ENCODE data around the gene ERI3. TPM values are rescaled to one million over a fixed set of nuclear protein-coding genes. Genes with fewer than 3 reads are reported as not detected.

ERI3 gene
- polyA plus RNA-seq, 3 donors = 26.4 to 35.0 (median 26.6) TPM

- Histone ChIP-seq H3K27me3 (ENCODE audit: control insufficient read depth in 2 of 2, insufficient read depth in 2 of 2, low read length in 2 of 2) (no peaks in the 10 kb centered on the region), H3K27ac (ENCODE audit: low read depth in 1 of 2, low read length in 2 of 2) (no peak overlapping the region), H3K4me3 (replicated peaks in 1 of 3; ENCODE audit: low read depth in 2 of 3, low read length in 3 of 3) (no peak overlapping the region), H3K36me3 (replicated peaks in 1 of 2; ENCODE audit: control insufficient read depth in 1 of 2, insufficient read depth in 2 of 2, low read length in 2 of 2) (no peaks in the 10 kb centered on the region), H4K20me1 (ENCODE audit: insufficient read depth, low read length) (no peaks in the 10 kb centered on the region), H3K4me2 (replicated peaks; ENCODE audit: extremely low read depth, low read length, poor library complexity, severe bottlenecking) (no peak overlapping the region), H3K4me1 (ENCODE audit: control insufficient read depth in 1 of 2, insufficient read depth in 2 of 2, low read length in 2 of 2) (peaks cover 7 to 23% of the 10 kb centered on the region in 2 donors), H3K9ac (ENCODE audit: insufficient read depth, low read length, poor library complexity, severe bottlenecking) (no peak overlapping the region), H3K79me2 (ENCODE audit: insufficient read depth, low read length) (no peaks in the 10 kb centered on the region), H2AFZ (ENCODE audit: insufficient read depth, low read depth, low read length, poor library complexity, severe bottlenecking) (no peak overlapping the region), H3K9me3 (replicated peaks in 1 of 2; ENCODE audit: control insufficient read depth in 1 of 2, insufficient read depth in 1 of 2, low read length in 2 of 2) (no peaks in the 10 kb centered on the region)
- intact Hi-C loops (cut with micrococcal nuclease) = no loop called here
- Mint-ChIP-seq H3K9me3 (peaks cover 0 to 3% (median 0%) of the 10 kb centered on the region in 7 donors), H3K4me1 (peaks cover 11% of the 10 kb centered on the region), H3K27me3 (ENCODE audit: low read depth in 3 of 3) (peaks cover 0 to 2% (median 0%) of the 10 kb centered on the region in 3 donors), H3K4me3 (no peak overlapping the region), H3K27ac (no peak overlapping the region), H3K36me3 (peaks cover 8 to 16% of the 10 kb centered on the region in 2 donors)
- TF ChIP-seq, protein P1, sequence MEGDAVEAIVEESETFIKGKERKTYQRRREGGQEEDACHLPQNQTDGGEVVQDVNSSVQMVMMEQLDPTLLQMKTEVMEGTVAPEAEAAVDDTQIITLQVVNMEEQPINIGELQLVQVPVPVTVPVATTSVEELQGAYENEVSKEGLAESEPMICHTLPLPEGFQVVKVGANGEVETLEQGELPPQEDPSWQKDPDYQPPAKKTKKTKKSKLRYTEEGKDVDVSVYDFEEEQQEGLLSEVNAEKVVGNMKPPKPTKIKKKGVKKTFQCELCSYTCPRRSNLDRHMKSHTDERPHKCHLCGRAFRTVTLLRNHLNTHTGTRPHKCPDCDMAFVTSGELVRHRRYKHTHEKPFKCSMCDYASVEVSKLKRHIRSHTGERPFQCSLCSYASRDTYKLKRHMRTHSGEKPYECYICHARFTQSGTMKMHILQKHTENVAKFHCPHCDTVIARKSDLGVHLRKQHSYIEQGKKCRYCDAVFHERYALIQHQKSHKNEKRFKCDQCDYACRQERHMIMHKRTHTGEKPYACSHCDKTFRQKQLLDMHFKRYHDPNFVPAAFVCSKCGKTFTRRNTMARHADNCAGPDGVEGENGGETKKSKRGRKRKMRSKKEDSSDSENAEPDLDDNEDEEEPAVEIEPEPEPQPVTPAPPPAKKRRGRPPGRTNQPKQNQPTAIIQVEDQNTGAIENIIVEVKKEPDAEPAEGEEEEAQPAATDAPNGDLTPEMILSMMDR (IDR thresholded peaks at IDR 0.05) = no peak
- DNase-seq = no peak
- WGBS (ENCODE audit: insufficient coverage) = no CpG with 5 or more reads among the region's 3 CpGs
Measured at GRCh38 chr1:44272992-44273391, 82.1 kb downstream of the ERI3 start.

DNA sequence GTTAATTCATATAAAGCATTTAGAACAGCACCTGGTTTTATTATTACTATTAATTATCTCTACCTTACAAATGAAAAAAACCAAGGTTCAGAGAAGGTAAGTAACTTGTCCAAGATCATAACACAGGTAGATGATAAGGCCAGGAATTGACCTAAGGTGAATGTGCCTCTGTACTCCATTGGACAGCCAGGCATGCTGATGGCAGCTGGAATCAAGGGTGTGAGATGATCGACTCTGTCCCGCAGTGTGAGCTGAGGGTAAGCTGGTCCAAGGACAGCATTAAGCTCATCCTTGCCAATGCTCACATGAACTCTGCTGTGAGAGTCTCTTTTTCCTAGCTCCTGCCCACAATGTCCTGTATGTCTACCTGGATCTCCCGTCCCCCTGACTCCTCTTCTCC is 83.4 kb downstream of the ERI3 start:
- Histone ChIP-seq H2AFZ (ENCODE audit: insufficient read depth, low read depth, low read length, poor library complexity, severe bottlenecking) (no peak overlapping the region), H3K79me2 (ENCODE audit: insufficient read depth, low read length) (no peaks in the 10 kb centered on the region), H4K20me1 (ENCODE audit: insufficient read depth, low read length) (no peaks in the 10 kb centered on the region), H3K4me1 (ENCODE audit: control insufficient read depth in 1 of 2, insufficient read depth in 2 of 2, low read length in 2 of 2) (peaks cover 7 to 23% of the 10 kb centered on the region in 2 donors), H3K4me2 (replicated peaks; ENCODE audit: extremely low read depth, low read length, poor library complexity, severe bottlenecking) (no peak overlapping the region), H3K9me3 (replicated peaks in 1 of 2; ENCODE audit: control insufficient read depth in 1 of 2, insufficient read depth in 1 of 2, low read length in 2 of 2) (no peaks in the 10 kb centered on the region), H3K9ac (ENCODE audit: insufficient read depth, low read length, poor library complexity, severe bottlenecking) (no peak overlapping the region), H3K4me3 (replicated peaks in 1 of 3; ENCODE audit: low read depth in 2 of 3, low read length in 3 of 3) (no peak overlapping the region), H3K27me3 (ENCODE audit: control insufficient read depth in 2 of 2, insufficient read depth in 2 of 2, low read length in 2 of 2) (no peaks in the 10 kb centered on the region), H3K27ac (ENCODE audit: low read depth in 1 of 2, low read length in 2 of 2) (no peak overlapping the region), H3K36me3 (replicated peaks in 1 of 2; ENCODE audit: control insufficient read depth in 1 of 2, insufficient read depth in 2 of 2, low read length in 2 of 2) (no peaks in the 10 kb centered on the region)
- H3K27ac Mint-ChIP-seq = no peak overlapping the region
- no peak overlapping the region for H3K4me3 Mint-ChIP-seq
- H3K9me3 Mint-ChIP-seq = peaks cover 0 to 3% (median 0%) of the 10 kb centered on the region in 7 donors
- DNase-seq = no peak
- H3K36me3 Mint-ChIP-seq = peaks cover 9 to 20% of the 10 kb centered on the region in 2 donors
- WGBS (ENCODE audit: insufficient coverage) = 100% methylated on average over 1 of the region's 3 CpGs
- TF ChIP-seq, protein P1 (IDR thresholded peaks at IDR 0.05) = no peak
- peaks cover 0 to 2% (median 0%) of the 10 kb centered on the region in 3 donors for H3K27me3 Mint-ChIP-seq (ENCODE audit: low read depth in 3 of 3)
- intact Hi-C loops (cut with micrococcal nuclease) = no loop called here
- peaks cover 12% of the 10 kb centered on the region for H3K4me1 Mint-ChIP-seq
